RWPE1 (cell line): Measurements from ENCODE around the gene PIK3C2G.

Experiments
- CTCF ChIA-PET: fragments of 350-600 bp; sonication (Branson Sonifier 250); formaldehyde crosslinking; extraction: SDS; loops from one replicate; lab custom pipeline; 2021; lab: Yijun Ruan, JAX
- POLR2A ChIA-PET: fragments of 400-600 bp; formaldehyde crosslinking; extraction: SDS; loops from one replicate; lab custom pipeline; 2020; ENCODE audit warnings: antibody characterized with exemption; ENCODE audit not compliant: low non-redundant PET; lab: Yijun Ruan, JAX
- DNase-seq: peaks from one replicate; pipeline ENCODE4 v3.0.0; 2012; ENCODE audit warnings: low spot score
- H3K27ac ChIP-seq: fragments of 450-650 bp; 2 replicates; pipeline ENCODE4 v1.5.1; 2017
- CTCF ChIP-seq: fragments of 450-650 bp; conservative IDR thresholded peaks from 2 replicates; pipeline ENCODE4 v1.5.1; 2017; ENCODE audit warnings: low read depth, mild to moderate bottlenecking

Gene PIK3C2G

DNA sequence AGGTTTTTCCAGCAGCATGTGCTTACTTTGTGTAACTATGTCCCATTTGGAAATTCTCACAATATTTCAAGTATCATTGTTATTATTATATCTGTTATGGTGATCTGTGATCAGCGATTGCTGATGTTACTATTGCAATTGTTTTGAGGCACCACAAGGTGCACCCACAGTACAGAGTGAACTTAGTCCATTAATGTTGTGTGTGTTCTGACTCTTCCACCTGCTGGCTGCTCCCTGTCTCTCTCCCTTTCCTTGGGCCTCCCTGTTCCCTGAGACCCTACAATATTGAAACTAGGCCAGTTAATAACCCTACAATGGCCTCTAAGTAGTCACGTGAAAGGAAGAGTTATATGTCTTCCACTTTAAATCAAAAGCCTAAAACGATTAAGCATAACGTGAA lies 153.9 kb downstream of the PIK3C2G start:
- H3K27ac ChIP-seq, result no peak overlapping the region
- no peak for TF ChIP-seq CTCF
- DNase-seq, result no peak
- CTCF ChIA-PET, result no interaction called here
- POLR2A ChIA-PET, result no interaction called here

DNA sequence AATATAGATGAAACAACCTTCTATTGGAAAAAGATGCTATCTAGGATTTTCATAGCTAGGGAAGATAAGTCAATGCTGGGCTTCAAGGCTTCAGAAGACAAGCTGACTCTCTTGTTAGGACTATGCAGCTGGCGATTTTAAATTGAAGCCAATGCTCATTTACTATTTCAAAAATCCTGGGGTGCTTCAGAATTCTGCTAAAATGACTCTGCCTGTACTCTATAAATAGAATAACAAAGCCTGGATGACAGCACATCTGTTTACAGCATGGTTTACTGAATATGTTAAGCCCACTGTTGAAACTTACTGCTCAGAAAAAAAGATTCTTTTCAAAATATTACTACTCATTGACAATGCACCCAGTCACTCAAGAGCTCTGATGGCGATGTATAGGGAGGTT lies 155.1 kb downstream of the PIK3C2G start:
- CTCF ChIA-PET, result no interaction called here
- POLR2A ChIA-PET, result no interaction called here

DNA sequence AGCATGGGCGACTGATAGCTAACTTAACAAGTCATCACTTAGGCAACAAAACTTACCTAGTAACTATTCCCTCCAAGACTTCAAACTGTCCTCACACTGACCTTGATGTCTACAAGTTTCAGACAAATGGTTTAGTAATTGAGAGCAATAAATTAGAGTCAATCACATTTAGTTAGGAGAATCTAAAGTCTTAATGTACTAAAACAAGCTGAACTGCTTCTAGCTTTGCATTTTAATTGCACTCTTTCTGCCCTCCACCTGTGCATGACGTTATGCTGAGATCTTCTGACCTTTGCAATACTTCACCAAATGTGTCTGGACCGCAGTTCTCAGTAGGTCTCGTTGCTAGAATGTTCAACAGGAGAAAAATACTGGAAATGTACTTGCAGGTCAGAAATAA lies 158.0 kb downstream of the PIK3C2G start:
- H3K27ac ChIP-seq, result no peak overlapping the region
- CTCF ChIA-PET, result interaction anchor here (0.5 kb wide), 1 partner anchor 166 kb away, joined by 3 read pairs; no protein-coding TSS in a partner anchor
- POLR2A ChIA-PET, result no interaction called here
- TF ChIP-seq CTCF, result no peak
- DNase-seq, result no peak

More for the DNA sequence above, 155.1 kb downstream of the PIK3C2G start:
- no peak for TF ChIP-seq CTCF
- no peak for DNase-seq
- H3K27ac ChIP-seq, result no peak overlapping the region

DNA sequence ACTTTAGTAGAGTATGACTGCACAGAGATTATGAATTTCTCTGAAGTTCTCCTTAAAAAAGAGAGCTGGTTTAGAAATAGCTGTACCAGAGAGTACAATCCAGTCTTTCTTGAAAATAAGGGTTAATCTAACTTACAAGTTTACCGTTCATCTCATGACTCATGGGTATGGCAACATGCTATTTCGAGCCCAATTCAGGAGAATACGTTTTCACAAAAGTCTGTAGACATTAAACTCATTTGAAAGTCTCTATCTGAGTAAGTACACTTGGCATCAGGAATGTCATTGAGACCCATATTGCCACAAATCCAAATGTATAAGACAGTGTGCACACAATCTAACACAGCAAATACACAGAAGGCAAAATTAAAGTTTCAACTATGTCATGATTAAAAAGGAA lies 160.5 kb downstream of the PIK3C2G start:
- ChIA-PET POLR2A (no interaction called here), CTCF (interaction anchor here (0.6 kb wide), 1 partner anchor 1863 kb away, joined by 3 read pairs; no protein-coding TSS in a partner anchor)

DNA sequence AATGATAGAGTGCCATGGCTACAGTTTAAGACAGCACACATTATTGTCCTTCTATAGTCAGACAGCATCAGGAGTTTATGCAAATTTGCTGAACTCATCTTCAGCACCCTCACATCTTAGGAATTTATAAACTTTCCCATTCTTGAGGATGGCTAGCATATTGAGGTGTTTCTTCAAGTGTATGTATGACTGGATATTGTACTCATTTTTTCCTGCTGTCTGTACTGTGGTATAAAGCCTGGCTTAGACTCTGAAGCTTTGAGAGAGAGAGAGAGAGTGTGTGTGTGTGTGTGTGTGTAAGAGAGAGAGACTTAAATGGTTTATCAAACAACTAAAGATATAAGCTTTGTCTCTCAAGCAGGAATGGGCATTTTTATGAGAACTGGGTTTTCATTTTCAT lies 161.6 kb downstream of the PIK3C2G start:
- no peak overlapping the region for H3K27ac ChIP-seq
- DNase-seq, result no peak
- TF ChIP-seq CTCF, result no peak
- POLR2A ChIA-PET, result no interaction called here
- CTCF ChIA-PET, result no interaction called here

More for the DNA sequence above, 160.5 kb downstream of the PIK3C2G start:
- DNase-seq, result no peak
- H3K27ac ChIP-seq, result no peak overlapping the region
- no peak for TF ChIP-seq CTCF

GRCh38 chr12:18424857-18425256 lies 163.5 kb downstream of the PIK3C2G start:
- CTCF ChIA-PET, result interaction anchor here (0.6 kb wide), 1 partner anchor 938 kb away, joined by 3 read pairs; no protein-coding TSS in a partner anchor

More at GRCh38 chr12:18424857-18425256, 163.5 kb downstream of the PIK3C2G start:
- no peak overlapping the region for H3K27ac ChIP-seq
- no peak for DNase-seq
- POLR2A ChIA-PET, result no interaction called here
- no peak for TF ChIP-seq CTCF
